K562 (cell line): ENCODE data around the gene ARMCX5. TPM values are rescaled to one million over a fixed set of nuclear protein-coding genes. Genes with fewer than 3 reads are reported as not detected.
A peak's percentile ranks its signal among the peaks of the same experiment; 100 is the strongest.

Experiments used
- ATAC-seq: fragments of 200-7000 bp; cut with Tn5 transposase; 3 replicates; pipeline ENCODE4 v1.9.1; 2020; ENCODE audit warnings: moderate library complexity
- BruUV-seq: library from RNA; stranded (reverse); fragments of 400-500 nt; replicated peaks from 2 replicates; lab custom pipeline; 2021; lab: Mats Ljungman, UMichigan
- CTCF ChIA-PET: fragments of 300-600 bp; formaldehyde crosslinking; extraction: SDS; loops from one replicate; lab custom pipeline; 2021; ENCODE audit warnings: low intra/inter-chr PET ratio; lab: Yijun Ruan, JAX
- POLR2A ChIA-PET: fragments of 300-600, 350-650 bp; sonication (Branson Sonifier 250); formaldehyde crosslinking; extraction: SDS; loops from one replicate; lab custom pipeline; 2021; ENCODE audit warnings: antibody characterized with exemption, inconsistent platforms; lab: Yijun Ruan, JAX
- DNase-seq, 4 experiments: peaks; one replicate each; pipeline versions ENCODE4 v3.0.0 to v3.0.0-alpha.2; 2011 to 2018; ENCODE audit warnings: low spot score in 3 of 4, mixed read lengths in 3 of 4; ENCODE audit errors: extremely low read depth in 1 of 4
- FAIRE-seq: peaks from 2 replicates; lab custom pipeline; 2011; peaks lifted over from hg19 to GRCh38; lab: Jason Lieb, UNC
- H2AFZ ChIP-seq: 2 replicates; pipeline ENCODE4 v1.6.0; 2011; ENCODE audit warnings: low read depth, low read length, control low read depth, inconsistent platforms
- H3K27ac ChIP-seq: fragments of 200-600 bp; 3 replicates; pipeline ENCODE4 v1.8.0; 2011; ENCODE audit warnings: low read depth, mild to moderate bottlenecking, control low read depth, inconsistent platforms, low read length, moderate library complexity, mixed read lengths; ENCODE audit errors: extremely low read depth
- H3K27me3 ChIP-seq, 2 experiments: fragments of 300-600 bp in 1 of 2; 2 replicates in 1 of 2; 3 replicates in 1 of 2; pipeline versions ENCODE4 v1.6.0 to v1.8.0; 2011; ENCODE audit warnings: inconsistent platforms in 2 of 2, low read length in 2 of 2, mild to moderate bottlenecking in 1 of 2, mixed read lengths in 1 of 2, moderate library complexity in 1 of 2; ENCODE audit not compliant: control insufficient read depth in 2 of 2, insufficient read depth in 2 of 2
- H3K36me3 ChIP-seq: fragments of 300-600 bp; 3 replicates; pipeline ENCODE4 v1.8.0; 2011; ENCODE audit warnings: mild to moderate bottlenecking, low read length, inconsistent platforms; ENCODE audit not compliant: control insufficient read depth, insufficient read depth
- H3K4me1 ChIP-seq, 2 experiments: fragments of 200-600 bp in 1 of 2; replicated peaks in 1 of 2; 2 replicates in 1 of 2; 3 replicates in 1 of 2; pipeline versions ENCODE4 v1.5.1 to v1.8.0; 2011; ENCODE audit warnings: inconsistent platforms in 2 of 2, low read length in 2 of 2, mild to moderate bottlenecking in 1 of 2, mixed read lengths in 1 of 2, moderate library complexity in 1 of 2; ENCODE audit not compliant: control insufficient read depth in 2 of 2, insufficient read depth in 2 of 2
- H3K4me2 ChIP-seq: 2 replicates; pipeline ENCODE4 v1.6.1; 2011; ENCODE audit warnings: low read length, control low read depth, inconsistent platforms, mixed read lengths; ENCODE audit not compliant: insufficient read depth
- H3K4me3 ChIP-seq: fragments of 200-600 bp; sonication (generic), shearing (Covaris generic); 2 replicates; pipeline ENCODE4 v1.5.1; 2016; ENCODE audit warnings: control low read depth, inconsistent platforms
- H3K79me2 ChIP-seq: fragments of 200-600 bp; 3 replicates; pipeline ENCODE4 v1.8.0; 2011; ENCODE audit warnings: low read length, inconsistent platforms; ENCODE audit not compliant: control insufficient read depth, insufficient read depth
- H3K9ac ChIP-seq, 2 experiments: 2 replicates each; pipeline versions ENCODE4 v1.6.0 to v1.6.1; 2011; ENCODE audit warnings: low read depth in 2 of 2, low read length in 2 of 2, control low read depth in 1 of 2, inconsistent platforms in 1 of 2, mild to moderate bottlenecking in 1 of 2, mixed read lengths in 1 of 2; ENCODE audit not compliant: insufficient read depth in 1 of 2
- H3K9me1 ChIP-seq: one replicate; pipeline ENCODE4 v1.6.0; 2011; ENCODE audit warnings: inconsistent platforms, mild to moderate bottlenecking, low read length, moderate library complexity; ENCODE audit not compliant: control insufficient read depth, insufficient read depth
- H3K9me3 ChIP-seq: replicated peaks from 2 replicates; pipeline ENCODE4 v1.5.1; 2011; ENCODE audit warnings: low read depth, low read length, inconsistent platforms; ENCODE audit not compliant: control insufficient read depth, insufficient read depth
- H4K20me1 ChIP-seq: replicated peaks from 2 replicates; pipeline ENCODE4 v1.6.1; 2011; ENCODE audit warnings: low read length, inconsistent platforms, mixed read lengths; ENCODE audit not compliant: control insufficient read depth, insufficient read depth
- ATF1 ChIP-seq, 2 experiments: fragments of 450-650 bp in 1 of 2; IDR thresholded peaks; 2 replicates each; pipeline ENCODE4 v1.6.1; 2016; ENCODE audit warnings: missing compliant biosample characterization in 1 of 2, missing genetic modification characterization in 1 of 2
- BMI1 ChIP-seq: fragments of 150-350 bp; IDR thresholded peaks from 2 replicates; pipeline ENCODE4 v1.6.1; 2014; ENCODE audit warnings: low read length
- CREM ChIP-seq: IDR thresholded peaks from 2 replicates; pipeline ENCODE4 v1.6.1; 2014; ENCODE audit warnings: antibody characterized with exemption, low read depth
- CTCF ChIP-seq, 3 experiments: IDR thresholded peaks in 2 of 3; conservative IDR thresholded peaks in 1 of 3; 2 replicates each; pipeline ENCODE4 v1.5.1; 2011 to 2012; ENCODE audit warnings: low read length in 3 of 3, mild to moderate bottlenecking in 3 of 3, control low read depth in 2 of 3, improper control_type of control experiment in 1 of 3, inconsistent platforms in 1 of 3, low read depth in 1 of 3, mixed read lengths in 1 of 3, moderate library complexity in 1 of 3; ENCODE audit not compliant: insufficient read depth in 2 of 3
- HMG20A ChIP-seq: fragments of 450-650 bp; formaldehyde crosslinking; conservative IDR thresholded peaks from 2 replicates; pipeline ENCODE4 v1.4.0; 2020; ENCODE audit warnings: mild to moderate bottlenecking, mixed read lengths
- JUND ChIP-seq, 2 experiments: IDR thresholded peaks; 2 replicates in 1 of 2; 3 replicates in 1 of 2; pipeline ENCODE4 v1.6.1; 2011; ENCODE audit warnings: borderline replicate concordance in 2 of 2, low read depth in 2 of 2, low read length in 2 of 2, improper control_type of control experiment in 1 of 2, missing biosample characterization in 1 of 2, missing genetic modification characterization in 1 of 2, missing genetic modification reagents in 1 of 2
- KDM1A ChIP-seq, 2 experiments: fragments of 450-650 bp; IDR thresholded peaks; 2 replicates each; pipeline ENCODE4 v1.6.1; 2016; ENCODE audit warnings: mild to moderate bottlenecking in 2 of 2
- NKRF ChIP-seq: fragments of 450-650 bp; IDR thresholded peaks from 2 replicates; pipeline ENCODE4 v1.6.1; 2016; ENCODE audit warnings: borderline replicate concordance
- PTTG1 ChIP-seq: fragments of 450-650 bp; IDR thresholded peaks from 2 replicates; pipeline ENCODE4 v1.6.1; 2016; ENCODE audit warnings: low read depth, mild to moderate bottlenecking, missing genetic modification characterization, missing compliant biosample characterization
- RFX1 ChIP-seq: fragments of 450-650 bp; IDR thresholded peaks from 2 replicates; pipeline ENCODE4 v1.6.1; 2016; ENCODE audit warnings: mild to moderate bottlenecking, moderate library complexity
- SRF ChIP-seq, 2 experiments: fragments of 250-450, 450-650 bp in 1 of 2; sonication (Bioruptor Pico) in 1 of 2; sonication (generic) in 1 of 2; formaldehyde crosslinking; IDR thresholded peaks; 2 replicates each; pipeline versions ENCODE4 v1.5.0 to v1.5.1; 2020 to 2022; ENCODE audit warnings: mild to moderate bottlenecking in 1 of 2, missing genetic modification reagents in 1 of 2
- SRSF3 ChIP-seq: fragments of 200-400 bp; formaldehyde crosslinking; IDR thresholded peaks from 2 replicates; pipeline ENCODE4 v1.6.1; 2016; ENCODE audit warnings: mild to moderate bottlenecking, low read length, moderate library complexity; ENCODE audit not compliant: insufficient read depth
- TCF3 ChIP-seq: sonication (generic); formaldehyde crosslinking; IDR thresholded peaks from 2 replicates; pipeline ENCODE4 v1.4.0; 2020; ENCODE audit warnings: mild to moderate bottlenecking, missing genetic modification reagents
- ZNF140 ChIP-seq: fragments of 250-450 bp; sonication (Bioruptor Pico); IDR thresholded peaks from 2 replicates; pipeline ENCODE4 v1.8.0; 2021; ENCODE audit warnings: moderate library complexity, mild to moderate bottlenecking, inconsistent platforms
- ZNF280B ChIP-seq: fragments of 250-450 bp; sonication (Bioruptor Pico); IDR thresholded peaks from 2 replicates; pipeline ENCODE4 v1.5.1; 2021; ENCODE audit warnings: mild to moderate bottlenecking
- ZNF561 ChIP-seq: fragments of 450-650 bp; formaldehyde crosslinking; conservative IDR thresholded peaks from 2 replicates; pipeline ENCODE4 v1.4.0; 2020; ENCODE audit warnings: mild to moderate bottlenecking, moderate library complexity
- ZNF586 ChIP-seq: fragments of 450-650 bp; formaldehyde crosslinking; conservative IDR thresholded peaks from 2 replicates; pipeline ENCODE4 v1.4.0; 2020; ENCODE audit warnings: mild to moderate bottlenecking, moderate library complexity
- WGBS: fragments of 100-300 bp; shearing (Covaris generic); methylation state at CpG from one replicate; pipeline ENCODE4 v1.1.6; 2016; ENCODE audit warnings: low coverage, mixed read lengths; ENCODE audit not compliant: insufficient coverage; ENCODE audit errors: missing lambda C conversion rate; 5-methylcytosine and 5-hydroxymethylcytosine counted together
- in situ Hi-C: fragments of 300-500 bp; cut with MboI; formaldehyde crosslinking; loops from 4 replicates; pipeline ENCODE4 v1.15.0; 2018; ENCODE audit warnings: inconsistent platforms, mixed read lengths
- intact Hi-C: fragments of 100-400 bp; cut with micrococcal nuclease; formaldehyde crosslinking; loops from 2 replicates; pipeline ENCODE4 v1.14.2; 2022
- polyA plus RNA-seq, 8 experiments: library from polyadenylated mRNA; depleted of rRNA in 4 of 8; stranded (reverse) in 5 of 8; unstranded in 3 of 8; fragments of >200 nt; fragmentation: Nextera tagmentation in 2 of 8; fragmentation: Illumina TruSeq in 1 of 8; extraction: Ambion mirVana in 2 of 8; extraction: Trizol in 1 of 8; gene quantifications; 2 replicates each; pipeline versions ENCODE4 v1.2.1 to v1.2.3, GENCODE V29; 2011 to 2014; ENCODE audit warnings: inconsistent platforms in 1 of 8, missing spikeins in 1 of 8
- total RNA-seq, 7 experiments: library from RNA; depleted of rRNA in 6 of 7; stranded (reverse); fragments of >200 nt in 6 of 7; fragmentation: Illumina TruSeq in 2 of 7; extraction: Trizol in 2 of 7; gene quantifications; 2 replicates each; pipeline versions ENCODE4 v1.2.1 to v1.2.3, GENCODE V29; 2011 to 2021; ENCODE audit warnings: low replicate concordance in 1 of 7

Gene ARMCX5
- total and polyA plus RNA-seq, 9 of the 15 experiments (the other 6 are each of a cell fraction or from before 2014, with no cell fraction given), result 13.4 to 29.4 (median 17.3) TPM

- H3K27me3 ChIP-seq, result 0 out of 5 replicates have a peak, but pooled peaks cover 0 to 4% of the 10 kb centered on the region in 2 experiments
- no peaks in the 10 kb centered on the region for H3K36me3 ChIP-seq
- ChIA-PET CTCF (no interaction called here), POLR2A (no interaction called here)
- H3K27ac ChIP-seq, result no peak overlapping the region
- H3K9ac ChIP-seq, result no peak overlapping the region
- no peak overlapping the region for H2AFZ ChIP-seq
- H3K4me3 ChIP-seq, result no peak overlapping the region
- no peaks in the 10 kb centered on the region for H3K9me1 ChIP-seq
- H4K20me1 ChIP-seq, result no peaks in the 10 kb centered on the region
- no peaks in the 10 kb centered on the region for H3K9me3 ChIP-seq
- no TSS peak for BruUV-seq
- FAIRE-seq (no peak), DNase-seq (peak in 1 of 4 experiments; percentile 8), ATAC-seq (peak; percentile 67)
- no peaks in the 10 kb centered on the region for H3K79me2 ChIP-seq
- 64% methylated on average over 10 of the region's 22 CpGs for WGBS
- in situ Hi-C loops (no loop called here), intact Hi-C loops (no loop called here)
- H3K4me1 ChIP-seq, result no peaks in the 10 kb centered on the region
- no peak overlapping the region for H3K4me2 ChIP-seq
- TF ChIP-seq NKRF (no peak), TCF3 (CRISPR knock-in tag) (no peak), CREM (0 out of 2 replicates have a peak, but pooled peaks have one; percentile 24), BMI1 (no peak), SRSF3 (no peak), RFX1 (no peak), KDM1A (IDR thresholded peaks at IDR 0.05) (no peak), ATF1 (CRISPR knock-in tag; IDR thresholded peaks at IDR 0.05) (no peak), ATF1 (tag; IDR thresholded peaks at IDR 0.05) (0 out of 2 replicates have a peak, but pooled peaks have one; percentile 18), JUND (IDR thresholded peaks at IDR 0.05; ENCODE audit: borderline replicate concordance, low read depth, low read length) (no peak), JUND (tag; IDR thresholded peaks at IDR 0.05; ENCODE audit: borderline replicate concordance, low read depth, low read length) (no peak), HMG20A (CRISPR knock-in tag) (no peak), ZNF280B (CRISPR knock-in tag) (no peak), ZNF586 (CRISPR knock-in tag) (no peak), CTCF (IDR thresholded peaks at IDR 0.05 in 2 of 3, conservative IDR thresholded peaks at IDR 0.05 in 1 of 3; ENCODE audit: insufficient read depth in 2 of 3, low read depth in 1 of 3, low read length in 3 of 3) (peak; percentile 20 to 36 (median 28); a peak in 3 of 6 replicates), ZNF140 (CRISPR knock-in tag) (no peak), PTTG1 (no peak), ZNF561 (CRISPR knock-in tag) (no peak), SRF (CRISPR knock-in tag; IDR thresholded peaks at IDR 0.05) (no peak)
Observed at GRCh38 chrX:102652031-102652688, 52.8 kb downstream of the ARMCX5 start.
